Gastrocnemius medialis (tissue), 4 donors: ENCODE data around the gene MYL4.

ENCODE experiments used
- POLR2A ChIP-seq, 2 donors: fragments of 450-650 bp; IDR thresholded peaks; one replicate each; pipeline ENCODE4 v1.6.1; 2017; ENCODE audit warnings: antibody characterized with exemption in 2 of 2, mild to moderate bottlenecking in 2 of 2, moderate library complexity in 2 of 2
- TF ChIP-seq, protein P1 (sequence below), 5 experiments: fragments of 450-650 bp in 3 of 5; fragments of 200-600 bp in 2 of 5; sonication (generic) in 2 of 5; IDR thresholded peaks in 4 of 5; conservative IDR thresholded peaks in 1 of 5; 1 replicate in 4 of 5; 2 replicates in 1 of 5; pipeline ENCODE4 v1.5.1; 2016 to 2019; ENCODE audit warnings: antibody characterized with exemption in 5 of 5, mild to moderate bottlenecking in 3 of 5, moderate library complexity in 3 of 5

DNA sequence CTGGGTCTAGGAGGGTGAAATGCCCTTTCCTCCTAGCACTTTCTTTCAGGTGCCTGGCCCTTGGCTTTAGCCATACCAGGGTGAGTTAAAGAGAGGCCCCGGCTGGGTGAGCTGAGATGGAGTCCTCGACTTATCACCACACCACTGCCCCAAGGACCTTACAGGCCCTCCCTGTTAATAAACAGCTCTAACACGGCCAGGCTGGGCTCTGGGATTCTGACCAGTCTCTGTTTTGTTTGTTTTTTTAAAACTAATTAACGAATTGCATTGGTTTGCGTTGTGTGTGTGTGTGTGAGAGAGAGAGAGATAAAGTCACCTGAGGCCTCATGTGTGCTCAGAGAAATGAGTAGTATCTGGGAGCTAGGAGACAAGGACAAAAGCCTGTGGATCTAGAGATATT is 14.3 kb downstream of the MYL4 start:
- TF ChIP-seq, protein P1, sequence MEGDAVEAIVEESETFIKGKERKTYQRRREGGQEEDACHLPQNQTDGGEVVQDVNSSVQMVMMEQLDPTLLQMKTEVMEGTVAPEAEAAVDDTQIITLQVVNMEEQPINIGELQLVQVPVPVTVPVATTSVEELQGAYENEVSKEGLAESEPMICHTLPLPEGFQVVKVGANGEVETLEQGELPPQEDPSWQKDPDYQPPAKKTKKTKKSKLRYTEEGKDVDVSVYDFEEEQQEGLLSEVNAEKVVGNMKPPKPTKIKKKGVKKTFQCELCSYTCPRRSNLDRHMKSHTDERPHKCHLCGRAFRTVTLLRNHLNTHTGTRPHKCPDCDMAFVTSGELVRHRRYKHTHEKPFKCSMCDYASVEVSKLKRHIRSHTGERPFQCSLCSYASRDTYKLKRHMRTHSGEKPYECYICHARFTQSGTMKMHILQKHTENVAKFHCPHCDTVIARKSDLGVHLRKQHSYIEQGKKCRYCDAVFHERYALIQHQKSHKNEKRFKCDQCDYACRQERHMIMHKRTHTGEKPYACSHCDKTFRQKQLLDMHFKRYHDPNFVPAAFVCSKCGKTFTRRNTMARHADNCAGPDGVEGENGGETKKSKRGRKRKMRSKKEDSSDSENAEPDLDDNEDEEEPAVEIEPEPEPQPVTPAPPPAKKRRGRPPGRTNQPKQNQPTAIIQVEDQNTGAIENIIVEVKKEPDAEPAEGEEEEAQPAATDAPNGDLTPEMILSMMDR (IDR thresholded peaks at IDR 0.05 in 4 of 5, conservative IDR thresholded peaks at IDR 0.05 in 1 of 5) = no peak
- no peak for TF ChIP-seq POLR2A (IDR thresholded peaks at IDR 0.05)
